Upper lobe of left lung (tissue), 4 donors: Measurements from ENCODE around the gene SPZ1.

Source experiments
- CTCF ChIP-seq, 6 experiments: fragments of 450-650 bp in 4 of 6; fragments of 200-600 bp in 2 of 6; sonication (generic) in 2 of 6; IDR thresholded peaks; one replicate each; pipeline ENCODE4 v1.5.1; 2016 to 2019; ENCODE audit warnings: antibody characterized with exemption in 6 of 6
- EP300 ChIP-seq, 4 donors: sonication (generic); formaldehyde crosslinking; IDR thresholded peaks; one replicate each; pipeline ENCODE4 v1.5.1; 2017; ENCODE audit warnings: antibody characterized with exemption in 4 of 4, control low read depth in 2 of 4
- POLR2A ChIP-seq, 4 donors: fragments of 450-650 bp; IDR thresholded peaks; one replicate each; pipeline ENCODE4 v1.5.1; 2016 to 2017; ENCODE audit warnings: antibody characterized with exemption in 4 of 4, mild to moderate bottlenecking in 2 of 4

- TF ChIP-seq CTCF (IDR thresholded peaks at IDR 0.05) (no peak), POLR2A (IDR thresholded peaks at IDR 0.05) (no peak), EP300 (IDR thresholded peaks at IDR 0.05) (no peak)
Observed at GRCh38 chr5:80368661-80369480, 49.1 kb downstream of the SPZ1 start.
